HEK293T (cell line): ENCODE results near the gene BAIAP2L2.

ENCODE experiments used
- LEF1 ChIP-seq: fragments of 450-650 bp; IDR thresholded peaks from 2 replicates; pipeline ENCODE4 v1.6.1; 2017; ENCODE audit warnings: mild to moderate bottlenecking, borderline replicate concordance
- NFRKB ChIP-seq: fragments of 450-650 bp; IDR thresholded peaks from 2 replicates; pipeline ENCODE4 v1.6.1; 2016; ENCODE audit warnings: mild to moderate bottlenecking, moderate library complexity
- SP1 ChIP-seq: fragments of 450-650 bp; IDR thresholded peaks from 2 replicates; pipeline ENCODE4 v1.6.1; 2017
- ZNF384 ChIP-seq: fragments of 450-650 bp; IDR thresholded peaks from 2 replicates; pipeline ENCODE4 v1.6.1; 2016

- TF ChIP-seq LEF1 = no peak
- no peak for TF ChIP-seq SP1
- TF ChIP-seq ZNF384 = no peak
- TF ChIP-seq NFRKB = no peak
Measured at GRCh38 chr22:38141217-38141973, 30.9 kb upstream of the BAIAP2L2 start.
